RWPE2 (cell line): Measurements from ENCODE around the gene TBK1.

Experiments
- ATAC-seq: fragments of 200-7000 bp; cut with Tn5 transposase; 3 replicates; pipeline ENCODE4 v1.9.1; 2021; ENCODE audit warnings: low read depth
- DNase-seq: peaks from one replicate; pipeline ENCODE4 v3.0.0-alpha.2; 2020; ENCODE audit warnings: low spot score
- H3K27ac ChIP-seq: fragments of 450-650 bp; 2 replicates; pipeline ENCODE4 v1.5.1; 2017; ENCODE audit warnings: mild to moderate bottlenecking; ENCODE audit not compliant: poor library complexity, severe bottlenecking
- H3K27me3 ChIP-seq: fragments of 250-450 bp; sonication (Bioruptor Pico); 2 replicates; pipeline ENCODE4 v1.5.1; 2021; ENCODE audit warnings: mild to moderate bottlenecking, moderate library complexity; ENCODE audit not compliant: insufficient read depth, poor library complexity, severe bottlenecking
- H3K36me3 ChIP-seq: fragments of 250-450 bp; sonication (Bioruptor Pico); 2 replicates; pipeline ENCODE4 v1.5.1; 2020; ENCODE audit warnings: low read depth, mild to moderate bottlenecking, moderate library complexity
- H3K4me1 ChIP-seq: fragments of 250-450 bp; sonication (Bioruptor Pico); 2 replicates; pipeline ENCODE4 v1.5.1; 2021; ENCODE audit warnings: mild to moderate bottlenecking, moderate library complexity; ENCODE audit not compliant: insufficient read depth, poor library complexity, severe bottlenecking
- H3K4me3 ChIP-seq: fragments of 250-450 bp; sonication (Bioruptor Pico); 2 replicates; pipeline ENCODE4 v1.5.1; 2021; ENCODE audit warnings: mild to moderate bottlenecking, moderate library complexity; ENCODE audit not compliant: severe bottlenecking
- H3K9me3 ChIP-seq: fragments of 250-450 bp; sonication (Bioruptor Pico); 2 replicates; pipeline ENCODE4 v1.5.1; 2021; ENCODE audit warnings: mild to moderate bottlenecking, moderate library complexity; ENCODE audit not compliant: severe bottlenecking
- TF ChIP-seq, protein P1 (sequence below): fragments of 450-650 bp; IDR thresholded peaks from one replicate; pipeline ENCODE4 v1.5.1; 2017; ENCODE audit warnings: mild to moderate bottlenecking, moderate library complexity; ENCODE audit not compliant: poor library complexity, severe bottlenecking

TBK1 gene

DNA sequence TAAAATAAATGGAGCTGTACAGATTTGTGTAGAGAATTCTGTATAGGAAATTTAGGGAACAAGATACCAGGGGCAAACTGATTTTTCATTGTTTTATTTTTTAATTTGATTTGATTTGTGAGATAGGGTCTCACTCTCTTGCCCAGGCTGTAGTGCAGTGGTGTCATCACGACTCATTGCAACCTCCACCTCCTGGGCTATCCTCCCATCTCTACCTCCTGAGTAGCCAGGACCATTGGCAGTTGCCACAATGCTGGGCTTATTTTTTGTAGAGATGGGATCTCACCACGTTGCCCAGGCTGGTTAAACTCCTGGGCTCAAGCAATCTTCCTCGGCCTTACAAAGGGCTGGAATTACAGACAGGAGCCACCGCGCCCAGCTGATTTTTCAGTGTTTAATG lies 18.0 kb upstream of the TBK1 start:
- no peak for DNase-seq
- H3K36me3 ChIP-seq = peaks cover 100% of the 10 kb centered on the region
- ATAC-seq = no peak
- TF ChIP-seq, protein P1, sequence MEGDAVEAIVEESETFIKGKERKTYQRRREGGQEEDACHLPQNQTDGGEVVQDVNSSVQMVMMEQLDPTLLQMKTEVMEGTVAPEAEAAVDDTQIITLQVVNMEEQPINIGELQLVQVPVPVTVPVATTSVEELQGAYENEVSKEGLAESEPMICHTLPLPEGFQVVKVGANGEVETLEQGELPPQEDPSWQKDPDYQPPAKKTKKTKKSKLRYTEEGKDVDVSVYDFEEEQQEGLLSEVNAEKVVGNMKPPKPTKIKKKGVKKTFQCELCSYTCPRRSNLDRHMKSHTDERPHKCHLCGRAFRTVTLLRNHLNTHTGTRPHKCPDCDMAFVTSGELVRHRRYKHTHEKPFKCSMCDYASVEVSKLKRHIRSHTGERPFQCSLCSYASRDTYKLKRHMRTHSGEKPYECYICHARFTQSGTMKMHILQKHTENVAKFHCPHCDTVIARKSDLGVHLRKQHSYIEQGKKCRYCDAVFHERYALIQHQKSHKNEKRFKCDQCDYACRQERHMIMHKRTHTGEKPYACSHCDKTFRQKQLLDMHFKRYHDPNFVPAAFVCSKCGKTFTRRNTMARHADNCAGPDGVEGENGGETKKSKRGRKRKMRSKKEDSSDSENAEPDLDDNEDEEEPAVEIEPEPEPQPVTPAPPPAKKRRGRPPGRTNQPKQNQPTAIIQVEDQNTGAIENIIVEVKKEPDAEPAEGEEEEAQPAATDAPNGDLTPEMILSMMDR = no peak
- no peaks in the 10 kb centered on the region for H3K4me1 ChIP-seq
- no peaks in the 10 kb centered on the region for H3K27me3 ChIP-seq
- H3K4me3 ChIP-seq = no peak overlapping the region
- no peaks in the 10 kb centered on the region for H3K9me3 ChIP-seq
- H3K27ac ChIP-seq = no peak overlapping the region

DNA sequence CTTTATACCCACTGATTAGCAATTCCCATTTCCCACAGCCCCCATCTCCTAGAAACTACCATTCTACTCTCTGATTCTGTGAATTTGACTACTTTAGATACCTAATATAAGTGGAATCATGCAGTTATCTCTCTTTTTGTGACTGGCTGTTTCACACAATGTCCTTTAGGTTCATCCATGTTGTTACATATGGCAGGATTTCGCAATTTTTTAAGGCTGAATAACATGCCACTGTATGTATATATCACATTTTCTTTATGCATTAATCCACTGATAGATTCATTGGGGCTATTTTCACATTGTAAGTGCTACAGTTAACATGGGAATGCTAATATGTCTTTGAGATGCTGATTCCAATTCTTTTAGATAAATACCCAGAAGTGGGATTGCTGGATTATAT lies 11.8 kb upstream of the TBK1 start:
- Histone ChIP-seq H3K9me3 (no peaks in the 10 kb centered on the region), H3K27me3 (no peaks in the 10 kb centered on the region), H3K4me3 (no peak overlapping the region), H3K36me3 (peaks cover 100% of the 10 kb centered on the region), H3K4me1 (no peaks in the 10 kb centered on the region), H3K27ac (no peak overlapping the region)
- TF ChIP-seq, protein P1 = no peak
- ATAC-seq (no peak), DNase-seq (no peak)

DNA sequence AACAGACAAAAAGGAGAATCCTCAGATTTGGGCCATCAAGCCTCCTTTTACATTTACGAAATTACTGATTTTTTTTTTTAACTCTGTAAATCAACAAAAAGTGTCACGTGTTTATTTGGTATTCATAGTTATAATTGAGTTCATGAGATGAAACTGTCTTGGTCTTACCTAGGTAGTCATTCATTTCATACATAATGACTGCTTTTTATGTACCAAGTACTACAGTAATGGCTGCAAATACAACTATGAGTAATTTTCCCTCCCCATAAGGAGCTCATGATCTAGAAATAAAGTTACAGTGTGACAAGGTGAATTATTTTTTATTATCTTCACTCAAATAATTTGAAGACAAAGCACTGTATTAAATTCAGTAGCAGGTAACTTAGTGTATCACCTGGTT lies 6.4 kb upstream of the TBK1 start:
- DNase-seq (no peak), ATAC-seq (no peak)
- H3K9me3 ChIP-seq = no peaks in the 10 kb centered on the region
- peaks cover 92% of the 10 kb centered on the region for H3K36me3 ChIP-seq
- no peak overlapping the region for H3K27ac ChIP-seq
- H3K4me1 ChIP-seq = no peaks in the 10 kb centered on the region
- TF ChIP-seq, protein P1 = no peak
- no peak overlapping the region for H3K4me3 ChIP-seq
- no peaks in the 10 kb centered on the region for H3K27me3 ChIP-seq

DNA sequence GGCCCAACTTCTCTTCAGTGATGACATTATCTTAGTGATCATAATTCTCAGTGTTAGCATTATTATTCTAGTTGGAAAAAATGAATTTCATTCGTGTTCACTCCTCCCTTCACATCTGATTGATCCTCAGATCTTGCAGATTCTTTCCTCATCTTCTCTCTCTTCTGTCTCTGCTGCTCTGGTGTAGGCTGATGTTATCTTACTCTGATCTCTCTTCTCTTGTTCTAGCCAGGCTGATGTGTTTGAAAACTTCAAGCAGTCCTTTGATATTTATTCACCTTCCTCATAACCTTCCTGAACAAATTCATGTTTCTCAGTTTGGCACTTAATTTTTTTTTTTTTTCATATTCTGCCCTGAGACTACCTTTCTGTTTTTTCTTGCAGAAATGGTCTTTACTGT lies 5.6 kb upstream of the TBK1 start:
- no peak overlapping the region for H3K27ac ChIP-seq
- no peaks in the 10 kb centered on the region for H3K27me3 ChIP-seq
- peaks cover 84% of the 10 kb centered on the region for H3K36me3 ChIP-seq
- no peak overlapping the region for H3K4me3 ChIP-seq
- ATAC-seq (no peak), DNase-seq (no peak)
- H3K9me3 ChIP-seq = no peaks in the 10 kb centered on the region
- TF ChIP-seq, protein P1 = no peak
- H3K4me1 ChIP-seq = peaks cover 6% of the 10 kb centered on the region

DNA sequence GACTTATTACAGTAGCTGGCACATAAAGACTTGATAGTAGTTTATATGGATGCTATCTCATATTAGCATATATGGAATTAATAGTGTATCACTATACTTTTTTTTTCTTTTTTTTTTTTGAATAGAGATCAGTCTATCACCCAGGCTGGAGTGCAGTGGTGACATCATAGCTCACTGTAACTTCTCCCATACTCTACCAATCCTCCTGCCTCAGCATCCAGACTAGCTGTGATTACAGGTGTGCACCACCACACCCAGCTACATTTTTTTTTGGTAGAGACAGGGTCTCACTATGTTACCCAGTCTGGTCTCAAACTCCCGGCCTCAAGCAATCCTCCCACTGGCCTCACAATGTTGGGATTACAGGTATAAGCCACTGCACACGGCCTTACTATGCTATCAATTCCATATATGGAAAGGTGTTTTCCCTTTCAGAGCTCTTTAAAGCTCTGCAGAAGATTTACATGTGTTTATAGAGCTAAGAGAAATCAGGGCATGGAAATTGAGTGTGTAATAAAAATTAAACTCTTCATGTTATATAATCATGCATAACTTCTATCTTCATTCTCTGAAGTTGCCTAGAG lies 1.8 kb upstream of the TBK1 start:
- H3K27ac ChIP-seq = peak overlapping the region; percentile 98
- no peak for ATAC-seq
- H3K36me3 ChIP-seq = peaks cover 59% of the 10 kb centered on the region
- H3K4me1 ChIP-seq = peaks cover 17% of the 10 kb centered on the region
- TF ChIP-seq, protein P1 = no peak
- H3K9me3 ChIP-seq = no peaks in the 10 kb centered on the region
- H3K27me3 ChIP-seq = no peaks in the 10 kb centered on the region
- DNase-seq = no peak
- no peak overlapping the region for H3K4me3 ChIP-seq
